GM23248 (cell line): ENCODE measurements around the gene MMEL1.
"Not testable (repeated sequence)": the region's sequence is repeated elsewhere in the genome, so short reads cannot be mapped to it uniquely, and the experiment has no call there.

Experiments
- EZH2 ChIP-seq: fragments of 200-600 bp; sonication (generic); IDR thresholded peaks from 2 replicates; pipeline ENCODE4 v1.6.1; 2018; ENCODE audit warnings: antibody characterized with exemption, mild to moderate bottlenecking; ENCODE audit not compliant: insufficient read depth, poor library complexity, severe bottlenecking
- EZH2phosphoT487 ChIP-seq: fragments of 200-600 bp; sonication (generic); IDR thresholded peaks from 2 replicates; pipeline ENCODE4 v1.6.1; 2018; ENCODE audit warnings: antibody characterized with exemption, moderate library complexity, mild to moderate bottlenecking, low read depth; ENCODE audit not compliant: insufficient read depth

DNA sequence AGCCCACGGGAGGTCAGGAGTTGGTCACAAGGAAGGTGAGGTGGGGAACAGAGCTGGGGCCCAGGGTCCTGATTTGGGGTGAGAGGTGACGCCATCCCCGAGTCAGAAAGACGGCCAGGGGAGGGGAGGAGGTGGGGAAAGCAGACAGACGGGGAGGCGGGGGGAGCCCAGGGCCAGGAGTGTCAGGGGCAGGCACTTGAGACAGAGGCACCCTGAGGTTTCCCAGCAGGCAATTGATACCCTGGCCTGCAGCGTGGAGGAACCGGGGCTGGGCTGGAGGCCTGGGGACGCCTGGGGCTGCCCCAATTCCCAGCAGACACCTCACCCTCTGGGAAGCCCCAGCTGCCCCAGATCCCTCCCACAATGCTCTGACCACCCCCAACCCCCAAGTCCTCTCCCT is 79.7 kb downstream of the MMEL1 start:
- TF ChIP-seq EZH2, EZH2phosphoT487: not testable (repeated sequence)
